Erythroblast (primary cell): ENCODE measurements around the gene RGS5.

Experiments
- GATA1 ChIP-seq: IDR thresholded peaks from 2 replicates; pipeline ENCODE4 v1.6.1; 2011; ENCODE audit warnings: low read depth, mild to moderate bottlenecking, control low read depth, low read length, moderate library complexity
- POLR2A ChIP-seq: IDR thresholded peaks from 2 replicates; pipeline ENCODE4 v1.6.1; 2011; ENCODE audit warnings: mild to moderate bottlenecking, low read length

DNA sequence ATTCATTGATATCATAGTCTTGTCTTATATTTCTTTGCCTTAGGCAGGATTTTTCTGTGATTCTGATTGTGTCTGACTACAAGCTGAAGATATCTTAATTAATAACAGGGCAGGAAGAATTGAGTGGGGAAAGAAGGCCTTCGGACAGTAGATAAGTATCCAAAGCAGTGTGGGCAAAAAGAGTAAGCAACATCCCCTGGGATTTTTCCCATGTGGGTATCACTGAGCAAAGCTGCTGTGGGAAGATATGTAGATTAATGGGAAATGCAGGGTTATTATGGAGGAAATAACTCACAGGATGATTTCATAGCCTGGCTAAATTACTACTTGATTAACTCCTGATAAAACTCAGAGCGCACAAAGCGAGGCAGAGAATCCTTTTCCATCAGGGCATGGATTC lies 55.7 kb downstream of the RGS5 start:
- TF ChIP-seq POLR2A (no peak), GATA1 (no peak)
